Subcutaneous abdominal adipose tissue (tissue), 5 donors: ENCODE data around the gene CCDC178.

ENCODE experiments used
- H3K27ac ChIP-seq: one replicate; pipeline ENCODE4 v1.7.0; 2013; ENCODE audit warnings: low read depth, mild to moderate bottlenecking, inconsistent platforms, low read length, moderate library complexity
- H3K27me3 ChIP-seq, 5 donors: one replicate each; pipeline ENCODE4 v1.7.0; 2013; ENCODE audit warnings: low read length in 5 of 5, inconsistent platforms in 1 of 5; ENCODE audit not compliant: control insufficient read depth in 5 of 5, insufficient read depth in 4 of 5
- H3K36me3 ChIP-seq, 5 donors: one replicate each; pipeline ENCODE4 v1.7.0; 2013; ENCODE audit warnings: low read length in 5 of 5; ENCODE audit not compliant: control insufficient read depth in 5 of 5, insufficient read depth in 5 of 5
- H3K4me1 ChIP-seq, 5 donors: one replicate each; pipeline ENCODE4 v1.7.0; 2013; ENCODE audit warnings: low read length in 5 of 5, mild to moderate bottlenecking in 3 of 5, moderate library complexity in 1 of 5; ENCODE audit not compliant: control insufficient read depth in 5 of 5, insufficient read depth in 5 of 5
- H3K4me3 ChIP-seq, 5 donors: one replicate each; pipeline ENCODE4 v1.7.0; 2013; ENCODE audit warnings: low read length in 5 of 5, low read depth in 1 of 5
- H3K9ac ChIP-seq, 5 donors: one replicate each; pipeline ENCODE4 v1.7.0; 2013; ENCODE audit warnings: low read length in 5 of 5, mild to moderate bottlenecking in 4 of 5, moderate library complexity in 3 of 5
- H3K9me3 ChIP-seq, 5 donors: one replicate each; pipeline ENCODE4 v1.7.0; 2013; ENCODE audit warnings: low read length in 5 of 5; ENCODE audit not compliant: control insufficient read depth in 5 of 5
- donor health status: healthy.
- donor health status: healthy.
- donor health status: healthy.
- donor health status: healthy.
- donor health status: healthy.

Gene CCDC178

GRCh38 chr18:33040213-33040612, 400.3 kb downstream of the CCDC178 start:
- H3K36me3 ChIP-seq, result no peaks in the 10 kb centered on the region
- H3K27me3 ChIP-seq, result no peaks in the 10 kb centered on the region
- no peaks in the 10 kb centered on the region for H3K4me1 ChIP-seq
- no peak overlapping the region for H3K9ac ChIP-seq
- H3K9me3 ChIP-seq, result peaks cover 7 to 21% (median 7%) of the 10 kb centered on the region in 5 donors
- H3K27ac ChIP-seq, result no peak overlapping the region
- H3K4me3 ChIP-seq, result no peak overlapping the region

GRCh38 chr18:33034945-33035344, 405.6 kb downstream of the CCDC178 start:
- no peak overlapping the region for H3K9ac ChIP-seq
- H3K9me3 ChIP-seq, result peaks cover 0 to 18% (median 4%) of the 10 kb centered on the region in 5 donors
- no peaks in the 10 kb centered on the region for H3K27me3 ChIP-seq
- no peak overlapping the region for H3K4me3 ChIP-seq
- no peaks in the 10 kb centered on the region for H3K4me1 ChIP-seq
- H3K36me3 ChIP-seq, result no peaks in the 10 kb centered on the region
- H3K27ac ChIP-seq, result no peak overlapping the region

- no peak overlapping the region for H3K27ac ChIP-seq
- H3K9ac ChIP-seq, result no peak overlapping the region
- H3K9me3 ChIP-seq, result peaks cover 0 to 13% (median 1%) of the 10 kb centered on the region in 5 donors
- no peak overlapping the region for H3K4me3 ChIP-seq
- no peaks in the 10 kb centered on the region for H3K36me3 ChIP-seq
- H3K4me1 ChIP-seq, result no peaks in the 10 kb centered on the region
- H3K27me3 ChIP-seq, result no peaks in the 10 kb centered on the region
These were observed 406.3 kb downstream of the CCDC178 start for GRCh38 chr18:33034212-33034611.

GRCh38 chr18:33022370-33022769, 418.2 kb downstream of the CCDC178 start:
- no peak overlapping the region for H3K4me3 ChIP-seq
- H3K36me3 ChIP-seq, result no peaks in the 10 kb centered on the region

GRCh38 chr18:33020877-33021276, 419.6 kb downstream of the CCDC178 start:
- H3K9me3 ChIP-seq, result no peaks in the 10 kb centered on the region
- H3K27ac ChIP-seq, result no peak overlapping the region

More at GRCh38 chr18:33022370-33022769, 418.2 kb downstream of the CCDC178 start:
- Histone ChIP-seq H3K9me3 (no peaks in the 10 kb centered on the region), H3K9ac (no peak overlapping the region), H3K27ac (no peak overlapping the region), H3K27me3 (no peaks in the 10 kb centered on the region), H3K4me1 (peaks cover 0 to 3% (median 0%) of the 10 kb centered on the region in 5 donors)

GRCh38 chr18:33014060-33014796, 426.3 kb downstream of the CCDC178 start:
- H3K4me1 ChIP-seq, result no peaks in the 10 kb centered on the region
- H3K27ac ChIP-seq, result no peak overlapping the region
- H3K9ac ChIP-seq, result no peak overlapping the region
- H3K27me3 ChIP-seq, result no peaks in the 10 kb centered on the region
- no peaks in the 10 kb centered on the region for H3K36me3 ChIP-seq
- H3K4me3 ChIP-seq, result no peak overlapping the region
- no peaks in the 10 kb centered on the region for H3K9me3 ChIP-seq

More at GRCh38 chr18:33020877-33021276, 419.6 kb downstream of the CCDC178 start:
- Histone ChIP-seq H3K9ac (no peak overlapping the region), H3K4me3 (no peak overlapping the region), H3K36me3 (no peaks in the 10 kb centered on the region), H3K27me3 (no peaks in the 10 kb centered on the region), H3K4me1 (peaks cover 0 to 3% (median 0%) of the 10 kb centered on the region in 5 donors)

- Histone ChIP-seq H3K9ac (no peak overlapping the region), H3K27ac (no peak overlapping the region), H3K9me3 (no peaks in the 10 kb centered on the region), H3K27me3 (no peaks in the 10 kb centered on the region), H3K36me3 (no peaks in the 10 kb centered on the region), H3K4me1 (no peaks in the 10 kb centered on the region), H3K4me3 (no peak overlapping the region)
These were observed 430.4 kb downstream of the CCDC178 start for GRCh38 chr18:33010149-33010548.

GRCh38 chr18:32998921-32999320, 441.6 kb downstream of the CCDC178 start:
- Histone ChIP-seq H3K27ac (no peak overlapping the region), H3K36me3 (no peaks in the 10 kb centered on the region), H3K27me3 (no peaks in the 10 kb centered on the region), H3K9ac (no peak overlapping the region), H3K4me1 (no peaks in the 10 kb centered on the region), H3K9me3 (peaks cover 0 to 13% (median 3%) of the 10 kb centered on the region in 5 donors), H3K4me3 (no peak overlapping the region)

GRCh38 chr18:32998285-32998684, 442.2 kb downstream of the CCDC178 start:
- no peaks in the 10 kb centered on the region for H3K27me3 ChIP-seq
- no peaks in the 10 kb centered on the region for H3K36me3 ChIP-seq
- H3K4me1 ChIP-seq, result no peaks in the 10 kb centered on the region

GRCh38 chr18:32983721-32984120, 456.8 kb downstream of the CCDC178 start:
- no peak overlapping the region for H3K9ac ChIP-seq
- no peaks in the 10 kb centered on the region for H3K4me1 ChIP-seq
- H3K27ac ChIP-seq, result no peak overlapping the region
- no peaks in the 10 kb centered on the region for H3K36me3 ChIP-seq
- H3K4me3 ChIP-seq, result no peak overlapping the region
- H3K27me3 ChIP-seq, result no peaks in the 10 kb centered on the region
- no peaks in the 10 kb centered on the region for H3K9me3 ChIP-seq

More at GRCh38 chr18:32998285-32998684, 442.2 kb downstream of the CCDC178 start:
- no peak overlapping the region for H3K4me3 ChIP-seq
- no peak overlapping the region for H3K27ac ChIP-seq
- H3K9me3 ChIP-seq, result peaks cover 0 to 13% (median 3%) of the 10 kb centered on the region in 5 donors
- H3K9ac ChIP-seq, result no peak overlapping the region
